ENCODE results near the gene ZNF639. TPM values are rescaled to one million over a fixed set of nuclear protein-coding genes. Genes with fewer than 3 reads are reported as not detected.
A peak's percentile ranks its signal among the peaks of the same experiment; 100 is the strongest.

ZNF639 gene
- total and polyA plus RNA-seq, 2 of the 13 experiments (the other 11 are each of a cell fraction or from before 2014, with no cell fraction given) = 11.6 to 42.4 TPM

GRCh38 chr3:179323197-179324110, 623 bp downstream of the ZNF639 start (continued):
- TF ChIP-seq PITX1 (CRISPR knock-in tag; IDR thresholded peaks at IDR 0.05) (no peak), AGO1 (IDR thresholded peaks at IDR 0.05; ENCODE audit: low read depth, low read length, poor library complexity, severe bottlenecking) (no peak), SPEN (CRISPR knock-in tag; IDR thresholded peaks at IDR 0.05; ENCODE audit: low read depth) (no peak), SRSF9 (IDR thresholded peaks at IDR 0.05; ENCODE audit: borderline replicate concordance, insufficient read depth, low read depth, low read length, poor library complexity, severe bottlenecking) (no peak), ZFP1 (CRISPR knock-in tag; IDR thresholded peaks at IDR 0.05) (no peak), ZNF776 (CRISPR knock-in tag; IDR thresholded peaks at IDR 0.05) (no peak; the same call in 1 of the 2 replicates), IKZF4 (CRISPR knock-in tag; IDR thresholded peaks at IDR 0.05; ENCODE audit: borderline replicate concordance, low read depth, not compliant biosample characterization) (peak; percentile 3), TRIM24 (CRISPR knock-in tag; IDR thresholded peaks at IDR 0.05) (no peak), ZFAT (CRISPR knock-in tag; conservative IDR thresholded peaks at IDR 0.05) (peak; percentile 74; the same call in 1 of the 2 replicates), ZNF75D (CRISPR knock-in tag; IDR thresholded peaks at IDR 0.05; ENCODE audit: borderline replicate concordance) (no peak), RFX3 (CRISPR knock-in tag; IDR thresholded peaks at IDR 0.05) (no peak), CENPBD1 (CRISPR knock-in tag; IDR thresholded peaks at IDR 0.05; ENCODE audit: borderline replicate concordance, low read depth) (peak; percentile 11; the same call in 1 of the 2 replicates), ZSCAN22 (CRISPR knock-in tag; IDR thresholded peaks at IDR 0.05) (no peak), ZNF276 (CRISPR knock-in tag; IDR thresholded peaks at IDR 0.05; ENCODE audit: low read depth) (no peak; the same call in 1 of the 2 replicates), FOXK1 (CRISPR knock-in tag; IDR thresholded peaks at IDR 0.05; ENCODE audit: borderline replicate concordance, low read depth) (peak; percentile 16; the same call in 1 of the 2 replicates), ZC3H13 (CRISPR knock-in tag; IDR thresholded peaks at IDR 0.05) (no peak), MIER2 (CRISPR knock-in tag; IDR thresholded peaks at IDR 0.05) (no peak), SIN3A (IDR thresholded peaks at IDR 0.05; ENCODE audit: borderline replicate concordance, low read depth, low read length) (peak; percentile 65; the same call in 1 of the 2 replicates), SNAPC5 (CRISPR knock-in tag; IDR thresholded peaks at IDR 0.05; ENCODE audit: borderline replicate concordance) (no peak), WIZ (CRISPR knock-in tag; IDR thresholded peaks at IDR 0.05) (0 out of 2 replicates have a peak, but pooled peaks have one; percentile 14), HES4 (CRISPR knock-in tag; IDR thresholded peaks at IDR 0.05; ENCODE audit: borderline replicate concordance) (no peak), TBX2 (CRISPR knock-in tag; IDR thresholded peaks at IDR 0.05; ENCODE audit: borderline replicate concordance) (peak; percentile 38; the same call in 1 of the 2 replicates), ZNF614 (CRISPR knock-in tag; IDR thresholded peaks at IDR 0.05; ENCODE audit: borderline replicate concordance) (0 out of 2 replicates have a peak, but pooled peaks have one; percentile 28), ZNF33B (CRISPR knock-in tag; IDR thresholded peaks at IDR 0.05) (no peak), ZNF572 (CRISPR knock-in tag; IDR thresholded peaks at IDR 0.05) (0 out of 2 replicates have a peak, but pooled peaks have one; percentile 56), KDM2A (CRISPR knock-in tag; IDR thresholded peaks at IDR 0.05; ENCODE audit: borderline replicate concordance, low read depth) (peak; percentile 68; the same call in 1 of the 2 replicates), ZNF326 (CRISPR knock-in tag; IDR thresholded peaks at IDR 0.05; ENCODE audit: borderline replicate concordance) (no peak), RARG (CRISPR knock-in tag; IDR thresholded peaks at IDR 0.05; ENCODE audit: low read depth) (no peak)
